ENCODE measurements around the gene IPO4.

DNA sequence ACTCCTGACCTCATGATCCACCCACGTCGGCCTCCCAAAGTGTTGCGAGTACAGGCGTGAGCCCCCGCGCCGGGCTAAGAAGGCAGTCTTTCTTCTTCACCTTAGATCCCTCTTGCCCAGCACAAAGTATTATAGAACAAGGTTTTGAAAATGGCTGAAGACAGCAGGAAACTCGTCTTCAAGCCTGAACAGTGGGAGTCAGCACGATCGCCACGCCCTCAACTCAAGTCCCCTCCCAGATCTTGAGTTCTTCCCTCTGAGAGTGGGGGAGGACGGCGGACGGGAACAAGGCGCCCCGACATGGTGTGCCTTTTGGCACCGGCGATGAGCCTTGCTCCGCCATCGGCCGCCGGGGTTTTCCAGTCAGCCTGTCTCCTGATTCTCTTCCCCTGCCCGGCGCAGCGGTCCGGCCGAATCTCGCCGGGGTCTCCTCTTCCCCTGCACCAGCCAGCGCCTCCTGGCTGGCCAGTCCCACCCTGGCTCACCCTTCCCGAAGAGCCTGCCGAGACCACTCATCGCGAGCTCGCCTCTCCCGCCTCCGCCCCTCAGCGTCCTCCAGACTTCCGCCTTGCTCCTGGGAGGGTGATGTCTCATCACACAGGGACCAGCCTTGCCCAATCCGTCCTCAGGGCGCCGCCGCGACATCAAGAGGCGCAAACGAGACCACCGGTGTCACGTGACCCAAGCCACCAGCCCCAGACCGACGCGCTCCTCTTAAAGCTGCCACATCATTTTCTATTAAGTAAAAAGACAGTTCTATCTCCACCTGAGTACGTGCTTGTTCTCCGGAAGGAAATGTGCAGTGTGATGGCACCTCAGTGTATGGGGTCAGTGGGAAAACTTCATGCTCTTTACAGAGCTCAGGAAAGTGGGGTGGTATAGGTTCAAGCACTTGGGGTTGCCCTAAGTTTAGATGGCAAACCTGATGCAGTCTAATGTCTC, 24.6 kb upstream of the IPO4 start, which contains the start of gene CHMP4A:
- TF ChIP-seq, protein P1, sequence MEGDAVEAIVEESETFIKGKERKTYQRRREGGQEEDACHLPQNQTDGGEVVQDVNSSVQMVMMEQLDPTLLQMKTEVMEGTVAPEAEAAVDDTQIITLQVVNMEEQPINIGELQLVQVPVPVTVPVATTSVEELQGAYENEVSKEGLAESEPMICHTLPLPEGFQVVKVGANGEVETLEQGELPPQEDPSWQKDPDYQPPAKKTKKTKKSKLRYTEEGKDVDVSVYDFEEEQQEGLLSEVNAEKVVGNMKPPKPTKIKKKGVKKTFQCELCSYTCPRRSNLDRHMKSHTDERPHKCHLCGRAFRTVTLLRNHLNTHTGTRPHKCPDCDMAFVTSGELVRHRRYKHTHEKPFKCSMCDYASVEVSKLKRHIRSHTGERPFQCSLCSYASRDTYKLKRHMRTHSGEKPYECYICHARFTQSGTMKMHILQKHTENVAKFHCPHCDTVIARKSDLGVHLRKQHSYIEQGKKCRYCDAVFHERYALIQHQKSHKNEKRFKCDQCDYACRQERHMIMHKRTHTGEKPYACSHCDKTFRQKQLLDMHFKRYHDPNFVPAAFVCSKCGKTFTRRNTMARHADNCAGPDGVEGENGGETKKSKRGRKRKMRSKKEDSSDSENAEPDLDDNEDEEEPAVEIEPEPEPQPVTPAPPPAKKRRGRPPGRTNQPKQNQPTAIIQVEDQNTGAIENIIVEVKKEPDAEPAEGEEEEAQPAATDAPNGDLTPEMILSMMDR (IDR thresholded peaks at IDR 0.05; ENCODE audit: insufficient read depth, low read length): no peak
- peak; percentile 98 for TF ChIP-seq POLR2AphosphoS5 (IDR thresholded peaks at IDR 0.05; ENCODE audit: low read depth)
- TF ChIP-seq SPI1 (IDR thresholded peaks at IDR 0.05; ENCODE audit: borderline replicate concordance, low read depth): peak; percentile 19; the same call in 1 of the 2 replicates
- TF ChIP-seq, protein P2, sequence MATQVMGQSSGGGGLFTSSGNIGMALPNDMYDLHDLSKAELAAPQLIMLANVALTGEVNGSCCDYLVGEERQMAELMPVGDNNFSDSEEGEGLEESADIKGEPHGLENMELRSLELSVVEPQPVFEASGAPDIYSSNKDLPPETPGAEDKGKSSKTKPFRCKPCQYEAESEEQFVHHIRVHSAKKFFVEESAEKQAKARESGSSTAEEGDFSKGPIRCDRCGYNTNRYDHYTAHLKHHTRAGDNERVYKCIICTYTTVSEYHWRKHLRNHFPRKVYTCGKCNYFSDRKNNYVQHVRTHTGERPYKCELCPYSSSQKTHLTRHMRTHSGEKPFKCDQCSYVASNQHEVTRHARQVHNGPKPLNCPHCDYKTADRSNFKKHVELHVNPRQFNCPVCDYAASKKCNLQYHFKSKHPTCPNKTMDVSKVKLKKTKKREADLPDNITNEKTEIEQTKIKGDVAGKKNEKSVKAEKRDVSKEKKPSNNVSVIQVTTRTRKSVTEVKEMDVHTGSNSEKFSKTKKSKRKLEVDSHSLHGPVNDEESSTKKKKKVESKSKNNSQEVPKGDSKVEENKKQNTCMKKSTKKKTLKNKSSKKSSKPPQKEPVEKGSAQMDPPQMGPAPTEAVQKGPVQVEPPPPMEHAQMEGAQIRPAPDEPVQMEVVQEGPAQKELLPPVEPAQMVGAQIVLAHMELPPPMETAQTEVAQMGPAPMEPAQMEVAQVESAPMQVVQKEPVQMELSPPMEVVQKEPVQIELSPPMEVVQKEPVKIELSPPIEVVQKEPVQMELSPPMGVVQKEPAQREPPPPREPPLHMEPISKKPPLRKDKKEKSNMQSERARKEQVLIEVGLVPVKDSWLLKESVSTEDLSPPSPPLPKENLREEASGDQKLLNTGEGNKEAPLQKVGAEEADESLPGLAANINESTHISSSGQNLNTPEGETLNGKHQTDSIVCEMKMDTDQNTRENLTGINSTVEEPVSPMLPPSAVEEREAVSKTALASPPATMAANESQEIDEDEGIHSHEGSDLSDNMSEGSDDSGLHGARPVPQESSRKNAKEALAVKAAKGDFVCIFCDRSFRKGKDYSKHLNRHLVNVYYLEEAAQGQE (IDR thresholded peaks at IDR 0.05; ENCODE audit: insufficient replicate concordance, low read depth): peak; percentile 46

All from HL-60 (cell line).